Hepatocyte (in vitro differentiated cells): Measurements from ENCODE around the gene DEAF1. TPM values are rescaled to one million over a fixed set of nuclear protein-coding genes. Genes with fewer than 3 reads are reported as not detected.
A peak's percentile ranks its signal among the peaks of the same experiment; 100 is the strongest.

ENCODE experiments used
- DNase-seq: peaks from one replicate; pipeline ENCODE4 v3.0.0-alpha.2; 2016; ENCODE audit warnings: low spot score
- H2AFZ ChIP-seq: fragments of 200-600 bp; sonication (generic); 2 replicates; pipeline ENCODE4 v1.6.0; 2016; ENCODE audit warnings: antibody characterized with exemption, mild to moderate bottlenecking
- H3K27ac ChIP-seq: fragments of 200-600 bp; sonication (generic); 2 replicates; pipeline ENCODE4 v1.5.1; 2016; ENCODE audit warnings: mild to moderate bottlenecking
- H3K27me3 ChIP-seq: fragments of 200-600 bp; sonication (generic); 2 replicates; pipeline ENCODE4 v1.6.1; 2016
- H3K36me3 ChIP-seq: fragments of 200-600 bp; sonication (generic); replicated peaks from 2 replicates; pipeline ENCODE4 v1.5.1; 2016; ENCODE audit warnings: low read depth; ENCODE audit not compliant: insufficient read depth
- H3K4me1 ChIP-seq: fragments of 200-600 bp; sonication (generic); 2 replicates; pipeline ENCODE4 v1.5.1; 2016; ENCODE audit warnings: mild to moderate bottlenecking, moderate library complexity; ENCODE audit not compliant: insufficient read depth
- H3K4me2 ChIP-seq: fragments of 200-600 bp; sonication (generic); 2 replicates; pipeline ENCODE4 v1.6.0; 2016
- H3K4me3 ChIP-seq: fragments of 200-600 bp; sonication (generic); 2 replicates; pipeline ENCODE4 v1.5.1; 2016; ENCODE audit warnings: mild to moderate bottlenecking
- H3K79me2 ChIP-seq: fragments of 200-600 bp; sonication (generic); 2 replicates; pipeline ENCODE4 v1.6.0; 2017; ENCODE audit warnings: mild to moderate bottlenecking
- H3K9me2 ChIP-seq: fragments of 200-600 bp; sonication (generic); replicated peaks from 2 replicates; pipeline ENCODE4 v1.6.0; 2017; ENCODE audit warnings: mild to moderate bottlenecking; ENCODE audit not compliant: insufficient read depth
- H3K9me3 ChIP-seq: fragments of 200-600 bp; sonication (generic); 2 replicates; pipeline ENCODE4 v1.5.1; 2016; ENCODE audit warnings: low read depth, mild to moderate bottlenecking
- H4K20me1 ChIP-seq: fragments of 200-600 bp; sonication (generic); 2 replicates; pipeline ENCODE4 v1.6.0; 2016; ENCODE audit warnings: mild to moderate bottlenecking; ENCODE audit not compliant: insufficient read depth, poor library complexity, severe bottlenecking
- CTCF ChIP-seq: fragments of 200-600 bp; sonication (generic); IDR thresholded peaks from 2 replicates; pipeline ENCODE4 v1.5.1; 2016; ENCODE audit warnings: antibody characterized with exemption, mild to moderate bottlenecking; ENCODE audit not compliant: poor library complexity
- EZH2 ChIP-seq: fragments of 200-600 bp; sonication (generic); IDR thresholded peaks from 2 replicates; pipeline ENCODE4 v1.6.1; 2016; ENCODE audit warnings: antibody characterized with exemption, mild to moderate bottlenecking, borderline replicate concordance
- EZH2phosphoT487 ChIP-seq: fragments of 200-600 bp; sonication (generic); IDR thresholded peaks from one replicate; pipeline ENCODE4 v1.6.1; 2018; ENCODE audit warnings: antibody characterized with exemption, mild to moderate bottlenecking, low read depth, moderate library complexity; ENCODE audit not compliant: unreplicated experiment, severe bottlenecking
- whole genome bisulfite sequencing: methylation state at CpG from one replicate; pipeline ENCODE4 v1.1.6; 2016; ENCODE audit warnings: low lambda C conversion rate; ENCODE audit errors: missing lambda C conversion rate; 5-methylcytosine and 5-hydroxymethylcytosine counted together
- polyA plus RNA-seq: library from polyadenylated mRNA; unstranded; fragments of >200 nt; fragmentation: Nextera tagmentation; extraction: Ambion mirVana; gene quantifications from 2 replicates; pipeline ENCODE4 v1.2.1, GENCODE V29; 2016
- total RNA-seq: library from RNA; depleted of rRNA; stranded (reverse); fragments of >200 nt; gene quantifications from 2 replicates; pipeline ENCODE4 v1.2.3, GENCODE V29; 2014

DEAF1 gene
- total and polyA plus RNA-seq, 2 experiments from 2014 or later: 27.2 to 59.1 TPM

GRCh38 chr11:660681-661444 lies 34.2 kb downstream of the DEAF1 start:
- H3K79me2 ChIP-seq: peaks cover 8% of the 10 kb centered on the region
- H3K4me2 ChIP-seq: no peak overlapping the region
- H3K36me3 ChIP-seq: no peaks in the 10 kb centered on the region
- TF ChIP-seq EZH2phosphoT487 (no peak), CTCF (no peak), EZH2 (no peak)
- H3K4me3 ChIP-seq: no peak overlapping the region
- H3K27ac ChIP-seq: no peak overlapping the region
- no peaks in the 10 kb centered on the region for H3K9me2 ChIP-seq
- H4K20me1 ChIP-seq: no peaks in the 10 kb centered on the region
- no peak for DNase-seq
- H2AFZ ChIP-seq: no peak overlapping the region
- H3K27me3 ChIP-seq: no peaks in the 10 kb centered on the region
- WGBS: 91% methylated on average over 19 of the region's 19 CpGs
- H3K4me1 ChIP-seq: no peaks in the 10 kb centered on the region
- H3K9me3 ChIP-seq: no peaks in the 10 kb centered on the region

- no peaks in the 10 kb centered on the region for H3K27me3 ChIP-seq
- H3K4me3 ChIP-seq: no peak overlapping the region
- no peak overlapping the region for H2AFZ ChIP-seq
- H3K9me3 ChIP-seq: no peaks in the 10 kb centered on the region
- no peak overlapping the region for H3K27ac ChIP-seq
- peaks cover 5% of the 10 kb centered on the region for H3K4me1 ChIP-seq
- H3K79me2 ChIP-seq: peaks cover 8% of the 10 kb centered on the region
- 90% methylated on average over 18 of the region's 19 CpGs for WGBS
- DNase-seq: no peak
- no peak overlapping the region for H3K4me2 ChIP-seq
- H4K20me1 ChIP-seq: peaks cover 3% of the 10 kb centered on the region
- no peaks in the 10 kb centered on the region for H3K36me3 ChIP-seq
- TF ChIP-seq CTCF (no peak), EZH2phosphoT487 (no peak), EZH2 (no peak)
- no peaks in the 10 kb centered on the region for H3K9me2 ChIP-seq
Measured at GRCh38 chr11:660281-660680, 34.7 kb downstream of the DEAF1 start.

- Histone ChIP-seq H3K27me3 (no peaks in the 10 kb centered on the region), H4K20me1 (peaks cover 3% of the 10 kb centered on the region), H3K4me3 (no peak overlapping the region), H3K79me2 (peaks cover 8% of the 10 kb centered on the region), H3K27ac (no peak overlapping the region), H3K9me2 (no peaks in the 10 kb centered on the region), H3K4me1 (peaks cover 9% of the 10 kb centered on the region), H3K36me3 (no peaks in the 10 kb centered on the region), H3K4me2 (no peak overlapping the region), H2AFZ (no peak overlapping the region), H3K9me3 (no peaks in the 10 kb centered on the region)
- TF ChIP-seq EZH2phosphoT487 (no peak), EZH2 (no peak)
- DNase-seq: no peak
- 93% methylated on average over 16 of the region's 16 CpGs for WGBS
Measured at GRCh38 chr11:659532-660085, 35.4 kb downstream of the DEAF1 start.

- WGBS: 85% methylated on average over 14 of the region's 14 CpGs
- TF ChIP-seq CTCF: no peak
- no peak for TF ChIP-seq EZH2
- TF ChIP-seq EZH2phosphoT487: no peak
- no peak overlapping the region for H3K27ac ChIP-seq
- no peaks in the 10 kb centered on the region for H3K27me3 ChIP-seq
- no peak overlapping the region for H3K4me2 ChIP-seq
- H3K9me3 ChIP-seq: no peaks in the 10 kb centered on the region
- peaks cover 3% of the 10 kb centered on the region for H4K20me1 ChIP-seq
- H2AFZ ChIP-seq: no peak overlapping the region
- H3K36me3 ChIP-seq: no peaks in the 10 kb centered on the region
- no peaks in the 10 kb centered on the region for H3K9me2 ChIP-seq
- peak; percentile 33 for DNase-seq
- peaks cover 5% of the 10 kb centered on the region for H3K79me2 ChIP-seq
- H3K4me1 ChIP-seq: peaks cover 9% of the 10 kb centered on the region
- no peak overlapping the region for H3K4me3 ChIP-seq
Measured at GRCh38 chr11:657691-658126, 37.3 kb downstream of the DEAF1 start.
